ENCODE data around the gene ENTPD6. TPM values are rescaled to one million over a fixed set of nuclear protein-coding genes. Genes with fewer than 3 reads are reported as not detected.

The ENTPD6 gene
- polyA plus RNA-seq, 3 donors: 36.2 to 120 (median 47.0) TPM

DNA sequence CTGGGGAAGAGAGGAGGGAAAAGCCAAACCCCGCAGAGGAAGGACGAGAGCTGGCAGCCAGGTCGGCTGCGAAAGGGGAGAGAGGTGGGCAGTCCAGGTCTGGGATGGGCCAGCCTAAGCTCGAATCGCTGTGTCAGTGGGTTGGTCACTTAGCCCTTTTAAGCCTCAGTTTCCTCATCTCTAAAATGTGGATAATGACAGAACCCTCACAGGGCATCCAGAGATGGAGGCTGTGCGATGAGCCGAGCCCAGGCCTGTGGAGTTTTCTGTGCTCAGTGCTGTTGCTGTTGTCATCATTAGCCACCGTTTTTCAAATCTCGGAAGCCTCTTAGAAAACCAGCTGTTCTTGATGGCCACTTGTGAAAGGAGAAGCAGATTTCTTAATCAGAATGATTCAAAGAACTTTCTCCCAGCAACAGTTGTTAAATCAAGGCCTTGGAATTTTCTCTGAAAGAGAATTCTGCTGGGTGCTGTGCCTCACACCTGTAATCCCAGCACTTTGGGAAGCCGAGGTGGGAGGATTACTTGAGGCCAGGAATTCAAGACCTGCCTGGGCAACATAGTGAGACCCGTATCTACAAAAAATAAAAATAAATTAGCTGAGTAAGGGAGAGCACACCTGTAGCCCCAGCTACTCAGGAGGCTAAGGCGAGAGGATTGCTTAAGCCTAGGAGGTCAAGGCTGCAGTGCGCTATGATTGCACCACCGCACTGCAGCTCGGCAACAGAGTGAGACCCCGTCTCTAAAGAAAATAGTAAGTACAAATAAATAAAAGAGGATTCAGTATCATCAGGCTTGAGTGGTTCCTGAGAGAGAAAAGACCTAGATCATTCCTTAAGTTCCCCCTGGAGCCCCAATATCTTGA lies 46.3 kb upstream of the ENTPD6 start:
- Histone ChIP-seq H2AFZ (ENCODE audit: insufficient read depth, low read depth, low read length, poor library complexity, severe bottlenecking) (peak overlapping the region; percentile 71), H3K27ac (ENCODE audit: low read depth in 1 of 2, low read length in 2 of 2) (no peak overlapping the region), H3K4me3 (replicated peaks in 1 of 3; ENCODE audit: low read depth in 2 of 3, low read length in 3 of 3) (peak overlapping the region in 1 of 3 experiments; percentile 66), H3K9me3 (replicated peaks in 1 of 2; ENCODE audit: control insufficient read depth in 1 of 2, insufficient read depth in 1 of 2, low read length in 2 of 2) (peaks cover 0 to 4% of the 10 kb centered on the region in 2 donors), H3K4me1 (ENCODE audit: control insufficient read depth in 1 of 2, insufficient read depth in 2 of 2, low read length in 2 of 2) (peaks cover 8 to 10% of the 10 kb centered on the region in 2 donors), H3K9ac (ENCODE audit: insufficient read depth, low read length, poor library complexity, severe bottlenecking) (peak overlapping the region; percentile 36), H3K79me2 (ENCODE audit: insufficient read depth, low read length) (no peaks in the 10 kb centered on the region), H3K36me3 (replicated peaks in 1 of 2; ENCODE audit: control insufficient read depth in 1 of 2, insufficient read depth in 2 of 2, low read length in 2 of 2) (no peaks in the 10 kb centered on the region), H4K20me1 (ENCODE audit: insufficient read depth, low read length) (no peaks in the 10 kb centered on the region), H3K27me3 (ENCODE audit: control insufficient read depth in 2 of 2, insufficient read depth in 2 of 2, low read length in 2 of 2) (peaks cover 3 to 41% of the 10 kb centered on the region in 2 donors), H3K4me2 (replicated peaks; ENCODE audit: extremely low read depth, low read length, poor library complexity, severe bottlenecking) (peak overlapping the region; percentile 52)
- H3K9me3 Mint-ChIP-seq: peaks cover 0 to 2% (median 0%) of the 10 kb centered on the region in 7 donors
- H3K36me3 Mint-ChIP-seq: no peaks in the 10 kb centered on the region
- TF ChIP-seq, protein P1, sequence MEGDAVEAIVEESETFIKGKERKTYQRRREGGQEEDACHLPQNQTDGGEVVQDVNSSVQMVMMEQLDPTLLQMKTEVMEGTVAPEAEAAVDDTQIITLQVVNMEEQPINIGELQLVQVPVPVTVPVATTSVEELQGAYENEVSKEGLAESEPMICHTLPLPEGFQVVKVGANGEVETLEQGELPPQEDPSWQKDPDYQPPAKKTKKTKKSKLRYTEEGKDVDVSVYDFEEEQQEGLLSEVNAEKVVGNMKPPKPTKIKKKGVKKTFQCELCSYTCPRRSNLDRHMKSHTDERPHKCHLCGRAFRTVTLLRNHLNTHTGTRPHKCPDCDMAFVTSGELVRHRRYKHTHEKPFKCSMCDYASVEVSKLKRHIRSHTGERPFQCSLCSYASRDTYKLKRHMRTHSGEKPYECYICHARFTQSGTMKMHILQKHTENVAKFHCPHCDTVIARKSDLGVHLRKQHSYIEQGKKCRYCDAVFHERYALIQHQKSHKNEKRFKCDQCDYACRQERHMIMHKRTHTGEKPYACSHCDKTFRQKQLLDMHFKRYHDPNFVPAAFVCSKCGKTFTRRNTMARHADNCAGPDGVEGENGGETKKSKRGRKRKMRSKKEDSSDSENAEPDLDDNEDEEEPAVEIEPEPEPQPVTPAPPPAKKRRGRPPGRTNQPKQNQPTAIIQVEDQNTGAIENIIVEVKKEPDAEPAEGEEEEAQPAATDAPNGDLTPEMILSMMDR (IDR thresholded peaks at IDR 0.05): no peak
- no peak overlapping the region for H3K27ac Mint-ChIP-seq
- peaks cover 22 to 48% (median 36%) of the 10 kb centered on the region in 3 donors for H3K27me3 Mint-ChIP-seq (ENCODE audit: low read depth in 3 of 3)
- WGBS (ENCODE audit: insufficient coverage): 57% methylated on average over 6 of the region's 17 CpGs
- intact Hi-C loops (cut with micrococcal nuclease): no loop called here
- peak overlapping the region; percentile 75 to 99 for H3K4me3 Mint-ChIP-seq
- DNase-seq: no peak
- H3K4me1 Mint-ChIP-seq: peaks cover 6% of the 10 kb centered on the region

DNA sequence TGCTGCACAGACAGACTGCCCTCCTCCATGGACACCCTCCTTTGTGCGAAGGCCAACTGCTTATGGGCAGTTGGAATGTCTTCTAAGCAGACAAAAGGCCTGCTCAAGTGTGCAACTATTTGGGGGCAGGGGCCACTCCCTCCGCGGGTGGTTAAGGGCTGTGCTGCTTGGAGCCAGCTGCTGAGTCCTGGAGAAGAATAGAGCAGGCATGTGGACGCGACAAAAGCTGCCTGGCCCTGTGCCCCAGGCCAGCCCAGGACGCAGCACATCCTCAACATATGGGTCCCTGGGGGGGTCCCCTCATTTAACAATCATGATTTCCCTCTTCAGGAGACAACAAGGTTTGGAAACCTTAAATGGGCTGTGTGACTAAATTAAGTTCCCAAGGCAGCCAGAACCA lies 45.5 kb upstream of the ENTPD6 start:
- WGBS (ENCODE audit: insufficient coverage): 100% methylated on average over 5 of the region's 6 CpGs
- Histone ChIP-seq H3K9me3 (replicated peaks in 1 of 2; ENCODE audit: control insufficient read depth in 1 of 2, insufficient read depth in 1 of 2, low read length in 2 of 2) (peaks cover 0 to 4% of the 10 kb centered on the region in 2 donors), H3K27me3 (ENCODE audit: control insufficient read depth in 2 of 2, insufficient read depth in 2 of 2, low read length in 2 of 2) (peaks cover 3 to 41% of the 10 kb centered on the region in 2 donors), H3K4me1 (ENCODE audit: control insufficient read depth in 1 of 2, insufficient read depth in 2 of 2, low read length in 2 of 2) (peaks cover 8 to 10% of the 10 kb centered on the region in 2 donors), H3K79me2 (ENCODE audit: insufficient read depth, low read length) (no peaks in the 10 kb centered on the region), H3K27ac (ENCODE audit: low read depth in 1 of 2, low read length in 2 of 2) (no peak overlapping the region), H3K36me3 (replicated peaks in 1 of 2; ENCODE audit: control insufficient read depth in 1 of 2, insufficient read depth in 2 of 2, low read length in 2 of 2) (no peaks in the 10 kb centered on the region), H4K20me1 (ENCODE audit: insufficient read depth, low read length) (no peaks in the 10 kb centered on the region), H3K4me3 (replicated peaks in 1 of 3; ENCODE audit: low read depth in 2 of 3, low read length in 3 of 3) (no peak overlapping the region), H3K4me2 (replicated peaks; ENCODE audit: extremely low read depth, low read length, poor library complexity, severe bottlenecking) (no peak overlapping the region), H3K9ac (ENCODE audit: insufficient read depth, low read length, poor library complexity, severe bottlenecking) (no peak overlapping the region), H2AFZ (ENCODE audit: insufficient read depth, low read depth, low read length, poor library complexity, severe bottlenecking) (no peak overlapping the region)
- peaks cover 6% of the 10 kb centered on the region for H3K4me1 Mint-ChIP-seq
- intact Hi-C loops (cut with micrococcal nuclease): no loop called here
- H3K27ac Mint-ChIP-seq: no peak overlapping the region
- peaks cover 22 to 46% (median 34%) of the 10 kb centered on the region in 3 donors for H3K27me3 Mint-ChIP-seq (ENCODE audit: low read depth in 3 of 3)
- TF ChIP-seq, protein P1 (IDR thresholded peaks at IDR 0.05): no peak
- DNase-seq: no peak
- H3K9me3 Mint-ChIP-seq: peaks cover 0 to 2% (median 0%) of the 10 kb centered on the region in 7 donors
- peak overlapping the region in 1 of 2 donors; percentile 13 for H3K4me3 Mint-ChIP-seq
- H3K36me3 Mint-ChIP-seq: no peaks in the 10 kb centered on the region
